Urinary bladder (tissue), 4 donors: Measurements from ENCODE around the gene NYAP2. TPM values are rescaled to one million over a fixed set of nuclear protein-coding genes. Genes with fewer than 3 reads are reported as not detected.

ENCODE experiments used
- DNase-seq: peaks from one replicate; pipeline ENCODE4 v3.0.0-alpha.2; 2015; ENCODE audit errors: extremely low spot score
- H3K27ac ChIP-seq: one replicate; pipeline ENCODE4 v1.5.1; 2013; ENCODE audit warnings: low read depth, mild to moderate bottlenecking, moderate library complexity
- H3K36me3 ChIP-seq: one replicate; pipeline ENCODE4 v1.6.1; 2013; ENCODE audit warnings: mild to moderate bottlenecking, moderate library complexity; ENCODE audit not compliant: insufficient read depth
- H3K4me1 ChIP-seq: one replicate; pipeline ENCODE4 v1.6.1; 2013; ENCODE audit warnings: mild to moderate bottlenecking, moderate library complexity; ENCODE audit not compliant: insufficient read depth
- H3K4me3 ChIP-seq: one replicate; pipeline ENCODE4 v1.5.1; 2013; ENCODE audit warnings: low read depth, low read length
- WGBS: extraction: QIAGEN DNeasy Blood & Tissue Kit; methylation state at CpG from one replicate; pipeline ENCODE4 v1.1.7; 2013; 5-methylcytosine and 5-hydroxymethylcytosine counted together
- polyA plus RNA-seq: library from polyadenylated mRNA; stranded (reverse); fragments of 200-250 nt; gene quantifications from one replicate; pipeline ENCODE4 v1.2.3, GENCODE V29; 2013
- total RNA-seq: library from RNA; depleted of rRNA; stranded (reverse); fragments of >200 nt; gene quantifications from one replicate; pipeline ENCODE4 v1.2.3, GENCODE V29; 2014
- donor health status: healthy with polysubstance abuse.
- donor health status: healthy.

The NYAP2 gene
- total and polyA plus RNA-seq, 2 donors: 0.01 to 0.79 TPM

DNA sequence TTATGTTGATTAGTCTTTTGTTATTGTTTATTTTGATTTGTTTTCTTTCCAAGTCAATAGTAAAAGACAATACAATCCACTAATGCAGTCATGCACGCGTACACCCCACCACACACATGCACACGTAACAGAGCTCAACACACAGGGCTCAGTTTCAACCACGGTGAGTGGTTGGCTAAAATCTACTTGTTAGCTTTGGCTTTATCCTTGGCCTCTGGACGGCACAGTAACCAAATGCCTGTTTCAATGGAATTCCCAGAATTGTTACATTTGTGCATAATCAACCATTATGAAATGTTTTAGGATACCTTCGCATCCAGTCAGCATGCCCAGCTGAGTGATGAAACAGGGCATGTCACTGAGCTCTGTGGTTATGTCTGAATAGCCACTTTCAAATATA is 53.2 kb downstream of the NYAP2 start:
- WGBS: 89% methylated on average over 6 of the region's 6 CpGs
- no peaks in the 10 kb centered on the region for H3K4me1 ChIP-seq
- no peak overlapping the region for H3K27ac ChIP-seq
- DNase-seq: no peak
- no peaks in the 10 kb centered on the region for H3K36me3 ChIP-seq
- no peak overlapping the region for H3K4me3 ChIP-seq

DNA sequence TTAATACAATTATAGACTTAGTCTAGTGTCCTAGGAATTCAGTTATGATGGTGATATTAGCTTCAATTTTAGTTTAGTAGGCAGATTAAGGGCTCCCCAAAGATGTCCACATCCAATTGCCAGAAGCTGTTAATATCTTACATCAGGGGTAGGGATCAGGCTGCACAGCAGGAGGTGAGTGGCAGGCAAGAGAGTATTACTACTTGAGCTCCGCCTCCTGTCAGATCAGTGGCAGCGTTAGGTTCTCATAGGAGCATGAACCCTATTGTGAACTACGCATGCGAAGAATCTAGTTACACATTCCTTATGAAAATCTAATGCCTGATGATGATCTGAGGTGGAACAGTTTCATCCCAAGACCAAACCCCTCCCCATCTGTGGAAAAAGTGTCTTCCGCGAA is 54.9 kb downstream of the NYAP2 start:
- H3K27ac ChIP-seq: no peak overlapping the region
- no peaks in the 10 kb centered on the region for H3K36me3 ChIP-seq
- no peak overlapping the region for H3K4me3 ChIP-seq
- H3K4me1 ChIP-seq: no peaks in the 10 kb centered on the region
- 95% methylated on average over 6 of the region's 6 CpGs for WGBS
- no peak for DNase-seq

- H3K4me1 ChIP-seq: no peaks in the 10 kb centered on the region
- WGBS: 79% methylated on average over 6 of the region's 6 CpGs
- H3K27ac ChIP-seq: no peak overlapping the region
- DNase-seq: no peak
- H3K36me3 ChIP-seq: no peaks in the 10 kb centered on the region
- H3K4me3 ChIP-seq: no peak overlapping the region
Measured at GRCh38 chr2:225456619-225457260, 57.2 kb downstream of the NYAP2 start.

- H3K4me1 ChIP-seq: no peaks in the 10 kb centered on the region
- no peak overlapping the region for H3K4me3 ChIP-seq
- DNase-seq: no peak
- no peaks in the 10 kb centered on the region for H3K36me3 ChIP-seq
- WGBS: 45% methylated on average over 1 of the region's 1 CpG
- no peak overlapping the region for H3K27ac ChIP-seq
Measured at GRCh38 chr2:225457482-225457881, 58.0 kb downstream of the NYAP2 start.

GRCh38 chr2:225458431-225459117 is 59.1 kb downstream of the NYAP2 start:
- no peaks in the 10 kb centered on the region for H3K36me3 ChIP-seq
- no peak overlapping the region for H3K27ac ChIP-seq
- DNase-seq: no peak
- no peak overlapping the region for H3K4me3 ChIP-seq
- H3K4me1 ChIP-seq: no peaks in the 10 kb centered on the region
- WGBS: 21% methylated on average over 2 of the region's 2 CpGs

DNA sequence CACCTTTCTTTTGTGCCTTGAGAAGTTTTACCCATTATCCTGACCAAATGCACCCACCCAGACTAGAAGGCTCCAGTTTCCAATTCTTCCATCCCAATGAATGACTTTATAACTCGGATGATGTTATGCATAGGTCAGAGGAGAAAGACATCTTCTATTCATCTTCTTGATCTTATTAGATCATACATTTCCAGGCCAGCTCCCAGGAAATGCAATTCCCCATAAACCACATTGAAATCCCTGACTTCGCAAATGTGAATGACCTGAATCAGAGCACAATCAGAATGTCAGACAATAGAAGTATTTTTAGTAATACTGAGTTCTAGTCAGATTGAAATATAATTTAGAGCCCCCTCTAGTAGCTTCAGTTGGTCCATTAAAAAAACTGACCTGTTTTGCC is 62.9 kb downstream of the NYAP2 start:
- no peaks in the 10 kb centered on the region for H3K4me1 ChIP-seq
- H3K27ac ChIP-seq: no peak overlapping the region
- 84% methylated on average over 2 of the region's 2 CpGs for WGBS
- no peak overlapping the region for H3K4me3 ChIP-seq
- H3K36me3 ChIP-seq: no peaks in the 10 kb centered on the region
- no peak for DNase-seq

GRCh38 chr2:225462945-225463344 is 63.4 kb downstream of the NYAP2 start:
- no peak overlapping the region for H3K27ac ChIP-seq
- no peaks in the 10 kb centered on the region for H3K4me1 ChIP-seq
- H3K4me3 ChIP-seq: no peak overlapping the region
- DNase-seq: no peak
- H3K36me3 ChIP-seq: no peaks in the 10 kb centered on the region

- Histone ChIP-seq H3K4me3 (no peak overlapping the region), H3K36me3 (no peaks in the 10 kb centered on the region), H3K27ac (no peak overlapping the region), H3K4me1 (no peaks in the 10 kb centered on the region)
- no peak for DNase-seq
- 90% methylated on average over 1 of the region's 1 CpG for WGBS
Measured at GRCh38 chr2:225463449-225463848, 63.9 kb downstream of the NYAP2 start.

DNA sequence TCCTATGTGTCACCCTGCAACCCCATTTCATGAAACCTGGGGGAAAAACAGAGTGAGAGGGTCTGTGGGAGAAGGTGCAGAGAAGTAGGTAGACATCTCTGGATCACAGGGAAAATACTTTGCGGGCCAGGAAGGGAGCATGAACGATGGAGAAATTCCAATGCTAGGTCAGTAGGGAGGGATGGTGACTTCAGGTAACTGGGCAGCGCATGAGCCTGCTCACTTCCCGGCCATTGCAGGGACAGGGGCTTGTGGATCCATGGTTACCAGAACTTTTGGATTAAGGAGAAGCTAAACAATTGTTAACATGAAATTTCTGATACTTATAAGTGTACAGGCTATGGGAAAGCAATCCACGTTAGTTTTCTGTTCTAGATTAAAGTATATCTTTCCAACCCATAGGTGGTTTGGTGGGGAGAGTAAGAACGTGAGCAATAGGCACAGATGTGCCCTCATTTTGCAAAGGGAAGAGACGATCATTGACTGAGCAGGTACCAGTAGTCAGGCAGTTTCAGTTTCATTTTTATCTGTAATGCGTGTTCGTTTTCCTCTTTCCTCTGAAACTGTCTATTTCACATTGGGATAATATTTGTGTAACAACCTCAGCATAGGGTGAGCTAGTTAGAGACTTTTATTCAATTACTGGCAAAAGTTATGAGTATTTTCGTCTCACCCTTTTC is 65.0 kb downstream of the NYAP2 start:
- peak overlapping the region; percentile 16 for H3K4me3 ChIP-seq
- WGBS: 83% methylated on average over 10 of the region's 10 CpGs
- DNase-seq: no peak

DNA sequence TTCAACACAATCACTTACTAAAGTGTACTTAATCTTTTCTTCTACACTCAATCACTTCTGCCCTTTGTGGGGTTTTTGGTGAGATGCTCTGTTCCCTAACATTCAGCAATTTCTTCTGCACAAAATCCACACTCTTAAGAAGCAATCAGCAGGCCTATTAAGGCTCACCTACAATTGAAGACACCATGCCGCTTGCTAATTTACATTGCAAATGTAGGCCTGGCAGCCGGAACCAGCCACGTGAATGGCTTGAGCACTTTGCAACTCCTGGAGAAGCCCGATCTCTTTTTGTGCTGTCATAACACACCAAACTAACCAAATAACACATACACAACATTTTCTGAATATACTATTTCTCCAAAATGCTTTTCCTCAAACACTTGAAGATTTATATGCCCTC is 66.3 kb downstream of the NYAP2 start:
- Histone ChIP-seq H3K27ac (no peak overlapping the region), H3K36me3 (no peaks in the 10 kb centered on the region), H3K4me1 (no peaks in the 10 kb centered on the region), H3K4me3 (no peak overlapping the region)
- DNase-seq: no peak
- 87% methylated on average over 4 of the region's 4 CpGs for WGBS

More for the DNA sequence above, 65.0 kb downstream of the NYAP2 start:
- H3K36me3 ChIP-seq: no peaks in the 10 kb centered on the region
- H3K27ac ChIP-seq: no peak overlapping the region
- H3K4me1 ChIP-seq: no peaks in the 10 kb centered on the region

DNA sequence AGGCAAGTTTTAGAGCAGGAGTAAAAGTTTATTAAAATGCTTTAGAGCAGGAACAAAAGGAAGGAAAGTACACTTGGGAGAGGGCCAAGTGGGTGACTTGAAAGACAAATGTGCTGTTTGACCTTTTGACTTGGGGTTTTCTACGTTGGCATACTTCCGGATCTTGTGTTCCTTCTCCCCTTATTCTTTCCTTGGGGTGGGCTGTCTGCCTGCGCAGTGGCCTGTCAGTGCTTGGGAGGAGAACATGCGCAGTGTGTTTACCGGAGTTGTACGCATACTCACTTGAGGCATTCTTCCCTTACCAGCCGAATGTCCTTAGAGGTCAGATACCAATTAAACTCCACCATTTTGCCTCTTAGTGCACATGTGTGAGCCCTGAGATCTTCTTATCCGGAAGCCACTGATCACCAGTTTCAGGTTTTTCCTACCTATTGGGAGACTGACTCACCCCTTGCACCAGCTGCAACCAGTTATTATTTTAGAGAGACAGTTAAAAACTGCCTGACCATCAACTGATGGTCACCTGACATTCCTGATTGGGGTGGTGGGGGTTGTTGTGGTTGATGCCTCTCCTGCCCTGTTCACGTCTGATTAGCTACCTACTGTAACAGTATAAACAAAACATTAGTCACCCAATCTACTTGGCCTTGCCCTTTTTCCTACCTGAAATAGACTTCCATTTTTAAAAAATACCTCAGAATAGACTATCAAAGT is 67.5 kb downstream of the NYAP2 start:
- peak; percentile 35 for DNase-seq
- Histone ChIP-seq H3K27ac (no peak overlapping the region), H3K4me3 (no peak overlapping the region), H3K36me3 (no peaks in the 10 kb centered on the region), H3K4me1 (no peaks in the 10 kb centered on the region)
- WGBS: 80% methylated on average over 9 of the region's 9 CpGs

DNA sequence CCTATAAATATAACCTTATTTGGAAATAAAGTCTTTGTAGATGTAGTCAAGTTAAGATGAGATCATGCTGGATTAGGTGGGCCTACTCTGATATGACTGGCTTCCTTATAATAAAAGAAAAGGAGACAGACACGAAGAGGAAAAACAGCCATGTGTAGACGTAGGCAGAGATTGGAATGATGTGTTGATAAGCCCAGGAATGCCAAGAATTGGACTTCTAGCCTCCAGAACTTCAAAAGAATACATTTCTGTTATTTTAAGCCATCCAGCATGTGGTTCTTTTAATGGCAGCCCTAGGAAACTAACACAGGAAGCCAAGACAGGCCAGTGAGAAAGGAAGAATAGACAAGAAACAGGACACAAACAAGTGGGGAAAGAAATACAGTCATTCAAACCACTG is 68.6 kb downstream of the NYAP2 start:
- Histone ChIP-seq H3K4me3 (no peak overlapping the region), H3K27ac (no peak overlapping the region), H3K4me1 (no peaks in the 10 kb centered on the region), H3K36me3 (no peaks in the 10 kb centered on the region)
- 22% methylated on average over 2 of the region's 2 CpGs for WGBS
- DNase-seq: no peak

DNA sequence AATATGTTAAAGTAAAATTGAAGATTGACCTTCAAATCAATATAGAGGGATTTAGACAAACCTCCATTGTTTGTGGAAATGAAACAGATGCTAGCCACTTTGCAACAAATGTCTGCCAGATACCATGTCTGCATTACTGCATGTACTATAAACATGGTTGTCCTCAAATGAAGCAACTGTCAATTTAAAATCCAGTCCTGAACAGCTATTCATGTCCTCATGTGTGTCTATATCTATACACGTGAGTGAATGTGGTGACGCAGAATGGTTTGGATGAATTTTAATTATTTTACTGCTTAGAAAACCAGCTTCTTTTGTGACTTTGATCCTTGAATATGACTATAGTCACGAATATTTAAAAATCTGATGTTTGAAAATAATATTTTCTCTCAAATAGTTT is 71.5 kb downstream of the NYAP2 start:
- Histone ChIP-seq H3K27ac (no peak overlapping the region), H3K4me3 (no peak overlapping the region), H3K4me1 (no peaks in the 10 kb centered on the region), H3K36me3 (no peaks in the 10 kb centered on the region)
- no peak for DNase-seq
- 75% methylated on average over 3 of the region's 3 CpGs for WGBS

DNA sequence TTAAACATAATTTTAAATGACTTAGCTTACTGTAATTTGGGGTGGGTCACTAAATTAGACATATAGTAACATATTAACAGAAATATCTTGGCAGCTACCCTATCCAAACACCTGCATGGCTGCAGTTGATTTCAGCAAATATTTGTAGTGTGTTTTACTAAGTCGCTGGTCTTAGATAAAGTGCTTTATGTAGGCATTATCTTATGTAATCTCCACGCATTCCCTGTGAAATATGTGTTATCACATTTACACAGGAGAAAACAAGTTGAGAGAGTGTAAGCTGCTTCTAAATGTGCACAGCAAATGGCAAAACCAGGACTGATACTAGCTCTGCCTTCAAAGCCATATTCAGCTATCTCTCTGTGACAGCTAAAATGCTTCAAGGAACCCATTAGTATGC is 72.0 kb downstream of the NYAP2 start:
- no peak overlapping the region for H3K4me3 ChIP-seq
- no peaks in the 10 kb centered on the region for H3K4me1 ChIP-seq
- H3K27ac ChIP-seq: no peak overlapping the region
- no peaks in the 10 kb centered on the region for H3K36me3 ChIP-seq
- no peak for DNase-seq
- 63% methylated on average over 2 of the region's 2 CpGs for WGBS
